ENCODE data around the gene MBD2. TPM values are rescaled to one million over a fixed set of nuclear protein-coding genes. Genes with fewer than 3 reads are reported as not detected.

The MBD2 gene
- total and polyA plus RNA-seq, 11 donors: 15.9 to 74.9 (median 44.6) TPM

GRCh38 chr18:54235871-54236270 is 11.4 kb upstream of the MBD2 start:
- Histone ChIP-seq H3K4me1 (peaks cover 0 to 30% (median 6%) of the 10 kb centered on the region in 12 donors), H3K4me3 (no peak overlapping the region), H3K36me3 (no peaks in the 10 kb centered on the region), H3K9me3 (no peaks in the 10 kb centered on the region), H3K27me3 (no peaks in the 10 kb centered on the region), H3K27ac (no peak overlapping the region)
- WGBS, 4 donors: 55 to 68% (median 58%) methylated on average over 8 of the region's 8 CpGs
- intact Hi-C loops (cut with DNase I): no loop called here
- ATAC-seq (no peak), DNase-seq (no peak)
- TF ChIP-seq CTCF (IDR thresholded peaks at IDR 0.05) (no peak), POLR2A (IDR thresholded peaks at IDR 0.05) (no peak)

GRCh38 chr18:54233747-54234146 is 9.3 kb upstream of the MBD2 start:
- H3K4me3 ChIP-seq: no peak overlapping the region
- TF ChIP-seq POLR2A (IDR thresholded peaks at IDR 0.05) (no peak), CTCF (IDR thresholded peaks at IDR 0.05) (no peak)
- intact Hi-C loops (cut with DNase I): loop anchor here in 1 of 10 donors (5.0 kb wide), 1 partner anchor 34 kb away; the partner anchor contains the start of gene POLI
- H3K36me3 ChIP-seq: no peaks in the 10 kb centered on the region
- 92 to 97% (median 96%) methylated on average over 5 of the region's 5 CpGs for WGBS, 4 donors
- H3K4me1 ChIP-seq: peaks cover 0 to 9% (median 3%) of the 10 kb centered on the region in 12 donors
- no peaks in the 10 kb centered on the region for H3K27me3 ChIP-seq
- H3K27ac ChIP-seq: no peak overlapping the region
- H3K9me3 ChIP-seq: no peaks in the 10 kb centered on the region
- DNase-seq (no peak), ATAC-seq (no peak)

GRCh38 chr18:54233228-54233625 is 8.8 kb upstream of the MBD2 start:
- ATAC-seq (no peak), DNase-seq (no peak)
- TF ChIP-seq POLR2A (IDR thresholded peaks at IDR 0.05) (no peak), CTCF (IDR thresholded peaks at IDR 0.05) (no peak)
- H3K27ac ChIP-seq: peak overlapping the region in 4 of 12 donors; percentile 20 to 61 (median 56)
- intact Hi-C loops (cut with DNase I): loop anchor here in 1 of 10 donors (5.0 kb wide), 1 partner anchor 34 kb away; the partner anchor contains the start of gene POLI
- H3K4me1 ChIP-seq: peaks cover 0 to 5% (median 0%) of the 10 kb centered on the region in 12 donors
- H3K27me3 ChIP-seq: no peaks in the 10 kb centered on the region
- no peaks in the 10 kb centered on the region for H3K36me3 ChIP-seq
- WGBS, 4 donors: 81 to 90% (median 87%) methylated on average over 3 of the region's 3 CpGs
- no peak overlapping the region for H3K4me3 ChIP-seq
- no peaks in the 10 kb centered on the region for H3K9me3 ChIP-seq

- intact Hi-C loops (cut with DNase I): loop anchor here in 1 of 10 donors (5.0 kb wide), 1 partner anchor 35 kb away; the partner anchor contains the start of gene POLI
- Histone ChIP-seq H3K9me3 (no peaks in the 10 kb centered on the region), H3K4me1 (peaks cover 0 to 5% (median 0%) of the 10 kb centered on the region in 12 donors), H3K27ac (peak overlapping the region in 9 of 12 donors; percentile 1 to 61 (median 51)), H3K4me3 (no peak overlapping the region), H3K36me3 (no peaks in the 10 kb centered on the region), H3K27me3 (no peaks in the 10 kb centered on the region)
- peak; percentile 64 to 87 (median 73) for ATAC-seq
- no peak for TF ChIP-seq CTCF (IDR thresholded peaks at IDR 0.05)
- no peak for TF ChIP-seq POLR2A (IDR thresholded peaks at IDR 0.05)
- DNase-seq: no peak
- WGBS, 4 donors: 58 to 62% (median 60%) methylated on average over 7 of the region's 7 CpGs
Observed at GRCh38 chr18:54232485-54233227, 8.2 kb upstream of the MBD2 start.
